D721Med (cell line): ENCODE results near the gene LMCD1.
A peak's percentile ranks its signal among the peaks of the same experiment; 100 is the strongest.

Experiments used
- DNase-seq: peaks from one replicate; pipeline ENCODE4 v3.0.0; 2011; ENCODE audit warnings: low spot score; ENCODE audit not compliant: insufficient read length
- FAIRE-seq: peaks from 2 replicates; lab custom pipeline; 2011; peaks lifted over from hg19 to GRCh38; lab: Jason Lieb, UNC
- TF ChIP-seq, protein P1 (sequence below): IDR thresholded peaks from 2 replicates; pipeline ENCODE4 v1.5.1; 2012; ENCODE audit warnings: mild to moderate bottlenecking, control low read depth; ENCODE audit not compliant: insufficient read depth; ENCODE audit errors: missing control alignments

LMCD1 gene

GRCh38 chr3:8600457-8600856, 98.8 kb downstream of the LMCD1 start:
- no peak for DNase-seq
- TF ChIP-seq, protein P1, sequence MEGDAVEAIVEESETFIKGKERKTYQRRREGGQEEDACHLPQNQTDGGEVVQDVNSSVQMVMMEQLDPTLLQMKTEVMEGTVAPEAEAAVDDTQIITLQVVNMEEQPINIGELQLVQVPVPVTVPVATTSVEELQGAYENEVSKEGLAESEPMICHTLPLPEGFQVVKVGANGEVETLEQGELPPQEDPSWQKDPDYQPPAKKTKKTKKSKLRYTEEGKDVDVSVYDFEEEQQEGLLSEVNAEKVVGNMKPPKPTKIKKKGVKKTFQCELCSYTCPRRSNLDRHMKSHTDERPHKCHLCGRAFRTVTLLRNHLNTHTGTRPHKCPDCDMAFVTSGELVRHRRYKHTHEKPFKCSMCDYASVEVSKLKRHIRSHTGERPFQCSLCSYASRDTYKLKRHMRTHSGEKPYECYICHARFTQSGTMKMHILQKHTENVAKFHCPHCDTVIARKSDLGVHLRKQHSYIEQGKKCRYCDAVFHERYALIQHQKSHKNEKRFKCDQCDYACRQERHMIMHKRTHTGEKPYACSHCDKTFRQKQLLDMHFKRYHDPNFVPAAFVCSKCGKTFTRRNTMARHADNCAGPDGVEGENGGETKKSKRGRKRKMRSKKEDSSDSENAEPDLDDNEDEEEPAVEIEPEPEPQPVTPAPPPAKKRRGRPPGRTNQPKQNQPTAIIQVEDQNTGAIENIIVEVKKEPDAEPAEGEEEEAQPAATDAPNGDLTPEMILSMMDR: no peak
- no peak for FAIRE-seq

DNA sequence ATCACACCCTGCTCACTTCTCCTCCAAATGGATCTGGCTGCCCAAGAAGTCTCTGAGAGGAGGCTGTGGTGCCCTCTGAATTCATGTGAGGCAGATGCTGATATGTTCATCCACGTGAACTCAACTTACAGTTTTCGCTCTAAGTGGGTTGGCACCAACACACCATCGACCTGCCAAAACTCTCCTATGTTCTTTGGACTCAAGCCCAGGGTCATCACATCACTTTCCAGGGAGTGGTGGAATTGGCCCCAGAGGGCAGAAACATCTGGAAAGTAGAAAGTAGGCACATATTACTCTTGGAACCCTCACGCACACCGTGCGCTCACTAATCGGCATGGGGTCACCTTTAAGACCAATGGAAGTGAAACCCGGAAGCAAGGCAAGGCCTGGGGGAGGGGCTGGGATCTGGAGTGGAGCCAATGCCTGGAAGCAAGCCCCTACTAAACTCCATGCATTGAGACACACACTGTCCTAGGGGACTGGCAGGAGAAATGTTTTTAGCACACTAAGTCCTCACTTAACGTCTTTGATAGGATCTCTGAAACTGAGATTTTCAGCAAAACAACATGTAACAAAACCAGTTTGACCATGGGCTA, 101.6 kb downstream of the LMCD1 start:
- DNase-seq (no peak), FAIRE-seq (no peak)
- TF ChIP-seq, protein P1: no peak

DNA sequence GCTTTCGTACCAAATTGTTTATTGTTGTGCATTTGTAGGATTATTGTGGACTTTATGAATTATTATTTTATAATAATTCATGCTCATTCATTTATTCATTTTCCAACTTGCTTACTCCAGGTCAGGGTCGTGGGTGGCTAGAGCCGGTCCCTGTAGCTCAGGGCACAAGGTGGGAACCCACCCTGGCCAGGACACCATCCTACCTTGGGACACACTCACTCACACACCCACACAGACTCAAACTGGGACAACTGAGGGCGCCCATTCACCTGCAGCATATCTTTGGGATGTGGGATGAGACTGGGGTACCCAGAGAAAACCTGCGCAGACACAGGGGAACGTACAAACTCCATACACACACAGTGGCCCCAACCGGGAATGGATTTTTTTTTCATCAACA, 102.4 kb downstream of the LMCD1 start:
- FAIRE-seq (no peak), DNase-seq (no peak)
- TF ChIP-seq, protein P1: no peak

- DNase-seq (no peak), FAIRE-seq (no peak)
- TF ChIP-seq, protein P1: no peak
These were observed 103.4 kb downstream of the LMCD1 start for GRCh38 chr3:8604988-8605387.

DNA sequence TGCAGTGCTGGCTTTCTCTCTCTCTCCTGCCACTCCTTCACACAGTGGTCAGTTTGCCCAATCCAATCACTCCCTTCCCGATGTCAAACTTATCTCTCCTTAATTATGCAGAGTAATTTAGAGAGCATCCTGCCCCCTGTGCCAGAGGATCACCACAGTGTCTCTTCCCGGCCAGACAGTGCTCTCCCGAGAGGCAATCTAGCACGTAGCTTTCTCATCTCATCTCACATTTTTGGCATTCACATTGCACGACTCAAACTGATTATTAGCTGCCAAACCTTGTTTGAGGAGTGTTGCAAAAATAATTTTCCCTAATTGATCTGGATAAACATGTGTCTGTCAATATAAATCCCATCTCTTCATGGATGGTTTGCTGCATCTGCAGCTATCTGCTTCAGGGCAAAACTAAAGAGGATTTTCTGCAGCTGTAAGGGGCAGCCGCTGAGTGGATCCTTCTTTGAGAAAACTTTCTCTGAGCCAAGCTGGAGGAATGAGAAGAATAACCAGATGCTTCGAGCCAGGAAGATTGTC, 105.1 kb downstream of the LMCD1 start:
- TF ChIP-seq, protein P1: no peak
- no peak for DNase-seq

DNA sequence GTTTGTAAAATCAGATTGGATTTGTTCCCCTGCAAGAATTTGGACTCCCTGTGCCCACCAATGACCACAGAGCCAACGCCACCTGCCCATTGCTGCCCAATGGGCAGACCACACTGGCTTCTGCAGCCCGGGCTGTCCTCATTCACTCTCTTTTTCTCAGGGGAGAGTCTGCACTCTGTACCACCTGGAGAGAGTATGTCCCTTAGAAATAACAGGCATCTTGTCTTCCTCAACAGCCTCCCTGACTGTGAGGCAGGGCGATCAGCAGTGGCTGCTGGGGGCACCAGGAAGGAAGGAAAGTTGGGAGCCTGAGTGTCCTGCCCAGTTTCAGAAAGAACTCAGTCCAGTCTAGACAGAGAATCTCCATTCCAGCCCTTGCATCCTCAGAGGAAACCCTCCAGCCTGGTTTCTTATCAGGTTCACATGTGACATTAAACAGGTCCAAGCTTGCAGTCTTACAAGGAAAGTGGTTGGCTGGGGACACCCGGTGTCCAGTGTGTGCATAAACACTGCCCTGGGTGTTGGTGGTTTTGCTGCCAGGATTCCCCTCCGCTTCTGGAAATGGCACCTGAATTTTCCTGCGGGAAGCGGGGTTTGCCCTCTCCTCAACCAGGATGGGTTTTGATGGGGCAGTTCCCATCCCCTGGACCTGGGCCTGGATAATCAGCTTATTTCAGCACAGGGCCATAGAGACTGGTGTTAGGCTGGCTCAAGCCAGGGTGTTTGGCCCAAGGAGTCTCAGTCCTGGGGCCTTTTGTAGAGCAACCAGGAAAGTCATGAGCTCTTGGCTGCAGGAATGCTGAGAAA, 105.8 kb downstream of the LMCD1 start:
- FAIRE-seq (no peak), DNase-seq (no peak)
- TF ChIP-seq, protein P1: peak; percentile 18

More for the DNA sequence above, 105.1 kb downstream of the LMCD1 start:
- no peak for FAIRE-seq
